IMR-90 (cell line): ENCODE data around the gene EEF2K.

ENCODE experiments used
- BHLHE40 ChIP-seq: fragments of 150-350 bp; IDR thresholded peaks from 2 replicates; pipeline ENCODE4 v1.6.1; 2016; ENCODE audit warnings: mild to moderate bottlenecking, low read depth, low read length
- CHD1 ChIP-seq: IDR thresholded peaks from 2 replicates; pipeline ENCODE4 v1.6.1; 2012; ENCODE audit warnings: low read depth, low read length, improper control_type of control experiment
- MAZ ChIP-seq: IDR thresholded peaks from 2 replicates; pipeline ENCODE4 v1.6.1; 2012; ENCODE audit warnings: low read depth, mild to moderate bottlenecking, low read length, improper control_type of control experiment, moderate library complexity, borderline replicate concordance
- MXI1 ChIP-seq: IDR thresholded peaks from 2 replicates; pipeline ENCODE4 v1.6.1; 2012; ENCODE audit warnings: low read depth, mild to moderate bottlenecking, low read length, moderate library complexity, borderline replicate concordance
- POLR2A ChIP-seq: IDR thresholded peaks from 2 replicates; pipeline ENCODE4 v1.6.1; 2012; ENCODE audit warnings: mild to moderate bottlenecking, low read depth, low read length
- SMC3 ChIP-seq: fragments of 150-350 bp; IDR thresholded peaks from 2 replicates; pipeline ENCODE4 v1.6.1; 2016; ENCODE audit warnings: low read depth, mild to moderate bottlenecking, antibody characterized with exemption, low read length, moderate library complexity
- TF ChIP-seq, protein P1 (sequence below): conservative IDR thresholded peaks from 2 replicates; pipeline ENCODE4 v1.5.1; 2012; ENCODE audit warnings: mild to moderate bottlenecking, low read depth, low read length, improper control_type of control experiment
- TF ChIP-seq, protein P2 (sequence below): fragments of 150-350 bp; IDR thresholded peaks from 2 replicates; pipeline ENCODE4 v1.6.1; 2016; ENCODE audit warnings: low read depth, mild to moderate bottlenecking, low read length, moderate library complexity, borderline replicate concordance

DNA sequence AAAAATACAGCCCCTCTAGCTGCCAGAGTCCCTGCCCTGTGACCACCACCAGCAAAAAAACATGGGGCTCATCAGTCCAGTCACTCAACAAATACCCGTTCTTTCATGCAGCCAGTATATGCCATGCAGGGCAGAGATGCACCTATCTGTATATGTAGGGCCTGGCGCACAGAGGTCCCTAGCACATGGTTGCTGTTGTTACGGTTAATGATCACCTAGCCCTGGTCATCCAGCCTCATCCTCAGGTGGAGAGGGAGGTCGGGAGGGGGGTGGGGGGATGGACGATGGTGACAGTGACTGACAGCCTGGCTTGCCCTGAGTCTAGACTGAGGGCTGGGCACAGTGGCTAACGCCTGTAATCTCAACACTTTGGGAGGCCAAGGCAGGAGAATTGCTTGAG is 42.3 kb upstream of the EEF2K start:
- TF ChIP-seq, protein P1, sequence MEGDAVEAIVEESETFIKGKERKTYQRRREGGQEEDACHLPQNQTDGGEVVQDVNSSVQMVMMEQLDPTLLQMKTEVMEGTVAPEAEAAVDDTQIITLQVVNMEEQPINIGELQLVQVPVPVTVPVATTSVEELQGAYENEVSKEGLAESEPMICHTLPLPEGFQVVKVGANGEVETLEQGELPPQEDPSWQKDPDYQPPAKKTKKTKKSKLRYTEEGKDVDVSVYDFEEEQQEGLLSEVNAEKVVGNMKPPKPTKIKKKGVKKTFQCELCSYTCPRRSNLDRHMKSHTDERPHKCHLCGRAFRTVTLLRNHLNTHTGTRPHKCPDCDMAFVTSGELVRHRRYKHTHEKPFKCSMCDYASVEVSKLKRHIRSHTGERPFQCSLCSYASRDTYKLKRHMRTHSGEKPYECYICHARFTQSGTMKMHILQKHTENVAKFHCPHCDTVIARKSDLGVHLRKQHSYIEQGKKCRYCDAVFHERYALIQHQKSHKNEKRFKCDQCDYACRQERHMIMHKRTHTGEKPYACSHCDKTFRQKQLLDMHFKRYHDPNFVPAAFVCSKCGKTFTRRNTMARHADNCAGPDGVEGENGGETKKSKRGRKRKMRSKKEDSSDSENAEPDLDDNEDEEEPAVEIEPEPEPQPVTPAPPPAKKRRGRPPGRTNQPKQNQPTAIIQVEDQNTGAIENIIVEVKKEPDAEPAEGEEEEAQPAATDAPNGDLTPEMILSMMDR: no peak
- TF ChIP-seq POLR2A (no peak), SMC3 (no peak), BHLHE40 (no peak), MXI1 (no peak), MAZ (no peak), CHD1 (no peak)
- TF ChIP-seq, protein P2, sequence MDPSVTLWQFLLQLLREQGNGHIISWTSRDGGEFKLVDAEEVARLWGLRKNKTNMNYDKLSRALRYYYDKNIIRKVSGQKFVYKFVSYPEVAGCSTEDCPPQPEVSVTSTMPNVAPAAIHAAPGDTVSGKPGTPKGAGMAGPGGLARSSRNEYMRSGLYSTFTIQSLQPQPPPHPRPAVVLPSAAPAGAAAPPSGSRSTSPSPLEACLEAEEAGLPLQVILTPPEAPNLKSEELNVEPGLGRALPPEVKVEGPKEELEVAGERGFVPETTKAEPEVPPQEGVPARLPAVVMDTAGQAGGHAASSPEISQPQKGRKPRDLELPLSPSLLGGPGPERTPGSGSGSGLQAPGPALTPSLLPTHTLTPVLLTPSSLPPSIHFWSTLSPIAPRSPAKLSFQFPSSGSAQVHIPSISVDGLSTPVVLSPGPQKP: no peak
